GM12878 (cell line): ENCODE data around the gene IER5L. TPM values are rescaled to one million over a fixed set of nuclear protein-coding genes. Genes with fewer than 3 reads are reported as not detected.

Source experiments
- ATAC-seq: fragments of 200-7000 bp; cut with Tn5 transposase; 3 replicates; pipeline ENCODE4 v1.9.1; 2020; ENCODE audit warnings: mild to moderate bottlenecking, moderate library complexity
- BruUV-seq: library from RNA; stranded (reverse); fragments of 400-500 nt; replicated peaks from 2 replicates; lab custom pipeline; 2021; lab: Mats Ljungman, UMichigan
- CTCF ChIA-PET: fragments of 300-600 bp; sonication (Branson Sonifier 250); formaldehyde crosslinking; extraction: SDS; loops from one replicate; lab custom pipeline; 2021; ENCODE audit warnings: inconsistent platforms; lab: Yijun Ruan, JAX
- POLR2A ChIA-PET: fragments of 350-600 bp; formaldehyde crosslinking; extraction: SDS; loops from one replicate; lab custom pipeline; 2021; ENCODE audit warnings: inconsistent platforms; lab: Charles Lee
- RAD21 ChIA-PET: fragments of 300-600 bp; sonication (Branson Sonifier 250); formaldehyde crosslinking; loops from one replicate; lab custom pipeline; 2023; ENCODE audit warnings: antibody characterized with exemption; ENCODE audit not compliant: unreplicated experiment; lab: Charles Lee
- SMC1A ChIA-PET: fragments of 300-600 bp; sonication (Branson Sonifier 250); formaldehyde crosslinking; loops from one replicate; lab custom pipeline; 2023; ENCODE audit not compliant: unreplicated experiment, uncharacterized antibody; lab: Charles Lee
- DNase-seq: peaks from one replicate; pipeline ENCODE4 v3.0.0-alpha.2; 2011; ENCODE audit warnings: low read depth, low spot score
- FAIRE-seq: peaks from 3 replicates; lab custom pipeline; 2011; peaks lifted over from hg19 to GRCh38; lab: Jason Lieb, UNC
- H2AFZ ChIP-seq: 2 replicates; pipeline ENCODE4 v1.6.0; 2011; ENCODE audit warnings: low read depth, low read length, control low read depth; ENCODE audit not compliant: control insufficient read depth
- H3K27ac ChIP-seq: 2 replicates; pipeline ENCODE4 v1.5.1; 2011; ENCODE audit warnings: control low read depth; ENCODE audit not compliant: control insufficient read depth, insufficient read depth
- H3K27me3 ChIP-seq, 2 experiments: replicated peaks in 1 of 2; 2 replicates each; pipeline versions ENCODE4 v1.6.0 to v1.6.1; 2011; ENCODE audit warnings: low read length in 1 of 2; ENCODE audit not compliant: control insufficient read depth in 2 of 2, insufficient read depth in 2 of 2
- H3K36me3 ChIP-seq, 2 experiments: 2 replicates each; pipeline ENCODE4 v1.5.1; 2011; ENCODE audit warnings: low read length in 1 of 2; ENCODE audit not compliant: control insufficient read depth in 2 of 2, insufficient read depth in 2 of 2
- H3K4me1 ChIP-seq: 2 replicates; pipeline ENCODE4 v1.6.1; 2011; ENCODE audit warnings: mild to moderate bottlenecking, low read length, moderate library complexity, mixed read lengths; ENCODE audit not compliant: control insufficient read depth, insufficient read depth
- H3K4me2 ChIP-seq: 2 replicates; pipeline ENCODE4 v1.6.0; 2011; ENCODE audit warnings: control low read depth; ENCODE audit not compliant: control insufficient read depth, insufficient read depth
- H3K4me3 ChIP-seq: fragments of 200-600 bp; sonication (generic); 2 replicates; pipeline ENCODE4 v1.5.1; 2016
- H3K79me2 ChIP-seq: 2 replicates; pipeline ENCODE4 v1.6.0; 2011; ENCODE audit warnings: low read length; ENCODE audit not compliant: control insufficient read depth, insufficient read depth
- H3K9ac ChIP-seq: 2 replicates; pipeline ENCODE4 v1.8.0; 2011; ENCODE audit warnings: low read length, control low read depth, mixed read lengths; ENCODE audit not compliant: control insufficient read depth, insufficient read depth
- H3K9me3 ChIP-seq: replicated peaks from 3 replicates; pipeline ENCODE4 v1.5.1; 2011; ENCODE audit warnings: mild to moderate bottlenecking, low read length; ENCODE audit not compliant: control insufficient read depth, insufficient read depth
- H4K20me1 ChIP-seq: 2 replicates; pipeline ENCODE4 v1.6.0; 2011; ENCODE audit not compliant: control insufficient read depth, insufficient read depth
- CEBPZ ChIP-seq: fragments of 150-350 bp; IDR thresholded peaks from 2 replicates; pipeline ENCODE4 v1.6.1; 2016; ENCODE audit warnings: low read depth, low read length
- CREM ChIP-seq: IDR thresholded peaks from 2 replicates; pipeline ENCODE4 v1.6.1; 2014; ENCODE audit warnings: antibody characterized with exemption, low read depth
- HDGF ChIP-seq: fragments of 450-650 bp; IDR thresholded peaks from 2 replicates; pipeline ENCODE4 v1.6.1; 2016; ENCODE audit warnings: antibody characterized with exemption
- NR2C1 ChIP-seq: fragments of 450-650 bp; IDR thresholded peaks from 2 replicates; pipeline ENCODE4 v1.6.1; 2017; ENCODE audit warnings: antibody characterized with exemption, mild to moderate bottlenecking, moderate library complexity
- NR2F1 ChIP-seq: fragments of 450-650 bp; conservative IDR thresholded peaks from 2 replicates; pipeline ENCODE4 v1.6.1; 2017; ENCODE audit warnings: mild to moderate bottlenecking
- POU2F2 ChIP-seq: IDR thresholded peaks from 3 replicates; pipeline ENCODE4 v1.6.1; 2011; ENCODE audit warnings: low read depth, mild to moderate bottlenecking, low read length, borderline replicate concordance
- ZBTB4 ChIP-seq: fragments of 450-650 bp; formaldehyde crosslinking; IDR thresholded peaks from 2 replicates; pipeline ENCODE4 v1.4.0; 2022; ENCODE audit warnings: mild to moderate bottlenecking, moderate library complexity
- WGBS: methylation state at CpG from one replicate; pipeline ENCODE4 v1.1.6; 2016; ENCODE audit warnings: low lambda C conversion rate; ENCODE audit not compliant: insufficient replicate concordance, insufficient coverage; ENCODE audit errors: missing lambda C conversion rate; 5-methylcytosine and 5-hydroxymethylcytosine counted together
- in situ Hi-C: fragments of 300-500 bp; cut with MboI; formaldehyde crosslinking; loops from 9 replicates; pipeline ENCODE4 v1.14.3; 2018; ENCODE audit warnings: mixed read lengths
- intact Hi-C: fragments of 100-400 bp; cut with micrococcal nuclease; formaldehyde crosslinking; loops from one replicate; pipeline ENCODE4 v1.14.2; 2022; ENCODE audit not compliant: unreplicated experiment
- polyA plus RNA-seq, 11 experiments: library from polyadenylated mRNA; depleted of rRNA in 4 of 11; unstranded in 6 of 11; stranded (reverse) in 5 of 11; fragments of >200 nt; fragmentation: Nextera tagmentation in 4 of 11; fragmentation: Illumina TruSeq in 1 of 11; extraction: Ambion mirVana in 4 of 11; extraction: Trizol in 1 of 11; gene quantifications; 1 replicate in 1 of 11; 2 replicates in 10 of 11; pipeline versions ENCODE4 v1.2.1 to v1.2.3, GENCODE V29; 2011 to 2016; ENCODE audit warnings: inconsistent platforms in 2 of 11, missing spikeins in 2 of 11, low read depth in 1 of 11
- total RNA-seq, 4 experiments: library from RNA; depleted of rRNA in 3 of 4; stranded (reverse); fragments of >200 nt in 3 of 4; fragmentation: Illumina TruSeq in 1 of 4; extraction: Trizol in 1 of 4; gene quantifications; 2 replicates each; pipeline versions ENCODE4 v1.2.1 to v1.2.3, GENCODE V29; 2013 to 2021
- TF ChIP-seq, protein P1 (sequence below): fragments of 450-650 bp; IDR thresholded peaks from 2 replicates; pipeline ENCODE4 v1.6.1; 2017; ENCODE audit warnings: antibody characterized with exemption, mild to moderate bottlenecking, moderate library complexity

The IER5L gene
- total and polyA plus RNA-seq, 10 of the 15 experiments (the other 5 are each of a cell fraction or from before 2014, with no cell fraction given) = 0.04 to 1.4 (median 0.17) TPM

GRCh38 chr9:129145841-129146292 lies 32.2 kb downstream of the IER5L start:
- Histone ChIP-seq H3K9me3 (no peaks in the 10 kb centered on the region), H4K20me1 (no peaks in the 10 kb centered on the region), H3K9ac (no peak overlapping the region), H3K36me3 (peaks cover 2 to 13% of the 10 kb centered on the region in 2 experiments; a peak in 3 of 4 replicates), H3K27me3 (no peaks in the 10 kb centered on the region), H3K79me2 (peaks cover 5% of the 10 kb centered on the region), H3K4me3 (no peak overlapping the region), H3K27ac (no peak overlapping the region), H3K4me1 (peaks cover 40% of the 10 kb centered on the region), H2AFZ (no peak overlapping the region), H3K4me2 (no peak overlapping the region)
- ChIA-PET RAD21 (no interaction called here), CTCF (interaction anchor here (9.3 kb wide), 2 partner anchors 16 to 24 kb away, joined by 175 to 273 read pairs; no protein-coding TSS in a partner anchor), POLR2A (interaction anchor here (0.6 kb wide), 2 partner anchors 451 to 1095 kb away, joined by 3 read pairs; no protein-coding TSS in a partner anchor), SMC1A (interaction anchor here (1.3 kb wide), 1 partner anchor 479 kb away, joined by 3 read pairs; no protein-coding TSS in a partner anchor)
- TF ChIP-seq NR2C1 = peak; percentile 46; the same call in 1 of the 2 replicates
- TF ChIP-seq POU2F2 = no peak
- TF ChIP-seq, protein P1, sequence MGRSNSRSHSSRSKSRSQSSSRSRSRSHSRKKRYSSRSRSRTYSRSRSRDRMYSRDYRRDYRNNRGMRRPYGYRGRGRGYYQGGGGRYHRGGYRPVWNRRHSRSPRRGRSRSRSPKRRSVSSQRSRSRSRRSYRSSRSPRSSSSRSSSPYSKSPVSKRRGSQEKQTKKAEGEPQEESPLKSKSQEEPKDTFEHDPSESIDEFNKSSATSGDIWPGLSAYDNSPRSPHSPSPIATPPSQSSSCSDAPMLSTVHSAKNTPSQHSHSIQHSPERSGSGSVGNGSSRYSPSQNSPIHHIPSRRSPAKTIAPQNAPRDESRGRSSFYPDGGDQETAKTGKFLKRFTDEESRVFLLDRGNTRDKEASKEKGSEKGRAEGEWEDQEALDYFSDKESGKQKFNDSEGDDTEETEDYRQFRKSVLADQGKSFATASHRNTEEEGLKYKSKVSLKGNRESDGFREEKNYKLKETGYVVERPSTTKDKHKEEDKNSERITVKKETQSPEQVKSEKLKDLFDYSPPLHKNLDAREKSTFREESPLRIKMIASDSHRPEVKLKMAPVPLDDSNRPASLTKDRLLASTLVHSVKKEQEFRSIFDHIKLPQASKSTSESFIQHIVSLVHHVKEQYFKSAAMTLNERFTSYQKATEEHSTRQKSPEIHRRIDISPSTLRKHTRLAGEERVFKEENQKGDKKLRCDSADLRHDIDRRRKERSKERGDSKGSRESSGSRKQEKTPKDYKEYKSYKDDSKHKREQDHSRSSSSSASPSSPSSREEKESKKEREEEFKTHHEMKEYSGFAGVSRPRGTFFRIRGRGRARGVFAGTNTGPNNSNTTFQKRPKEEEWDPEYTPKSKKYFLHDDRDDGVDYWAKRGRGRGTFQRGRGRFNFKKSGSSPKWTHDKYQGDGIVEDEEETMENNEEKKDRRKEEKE = no peak
- peak; percentile 84 for TF ChIP-seq NR2F1
- no peak for TF ChIP-seq ZBTB4
- no peak for TF ChIP-seq CREM
- no peak for TF ChIP-seq CEBPZ
- no peak for TF ChIP-seq HDGF
- intact Hi-C loops = no loop called here
- DNase-seq (no peak), FAIRE-seq (no peak), ATAC-seq (no peak)
- 100% methylated on average over 5 of the region's 7 CpGs for WGBS
- in situ Hi-C loops = no loop called here
- no TSS peak for BruUV-seq
